Cardiac septum (tissue), 1 donor: Measurements from ENCODE around the gene ODAPH. TPM values are rescaled to one million over a fixed set of nuclear protein-coding genes. Genes with fewer than 3 reads are reported as not detected.
"Not testable (repeated sequence)": the region's sequence is repeated elsewhere in the genome, so short reads cannot be mapped to it uniquely, and the experiment has no call there.

Experiments used
- DNase-seq: peaks from one replicate; pipeline ENCODE4 v3.0.0-alpha.2; 2020; ENCODE audit warnings: low spot score
- intact Hi-C: fragments of 100-400 bp; cut with DNase I; formaldehyde crosslinking; loops from one replicate; pipeline ENCODE4 v1.14.0; 2022
- long read RNA-seq: library from polyadenylated mRNA; unstranded; transcript quantifications from one replicate; pipeline ENCODE4 v2.0.0, GENCODE V29; 2021
- total RNA-seq: library from RNA; stranded (reverse); fragmentation: NEBNext Ultra II Directional; extraction: Animal tissue kit (Norgen Biotek cat#: 25700); gene quantifications from one replicate; pipeline ENCODE4 v1.2.1, GENCODE V29; 2021
- donor health status: DM: no; HTN: no; CAD: no.

The ODAPH gene
- total RNA-seq: not detected
- long read RNA-seq: 0 reads

- intact Hi-C loops: no loop called here
- DNase-seq: no peak
Measured at GRCh38 chr4:75555294-75556164, at the start of gene ODAPH. ODAPH (plus strand) TSS chr4:75556066; CDS start chr4:75556083, 17 bp downstream.

GRCh38 chr4:75509592-75509991 lies 46.3 kb upstream of the ODAPH start:
- DNase-seq, intact Hi-C loops: not testable (repeated sequence)

GRCh38 chr4:75511841-75512240 lies 44.0 kb upstream of the ODAPH start:
- intact Hi-C loops: loop anchor here (10.0 kb wide), 2 partner anchors 213 to 577 kb away; partner anchors contain the start of genes PARM1 and USO1
- DNase-seq: no peak

- DNase-seq: no peak
- intact Hi-C loops: loop anchor here (10.0 kb wide), 2 partner anchors 212 to 578 kb away; partner anchors contain the start of genes PARM1 and USO1
Measured at GRCh38 chr4:75512386-75513211, 43.3 kb upstream of the ODAPH start.

- intact Hi-C loops: loop anchor here (10.0 kb wide), 2 partner anchors 211 to 579 kb away; partner anchors contain the start of genes PARM1 and USO1
- DNase-seq: no peak
Measured at GRCh38 chr4:75513526-75514130, 42.2 kb upstream of the ODAPH start.

- DNase-seq: peak; percentile 99
- intact Hi-C loops: loop anchor here (10.0 kb wide), 2 partner anchors 210 to 580 kb away; partner anchors contain the start of genes PARM1 and USO1
Measured at GRCh38 chr4:75514131-75514948, 41.5 kb upstream of the ODAPH start, which contains the start of the genes RCHY1 and THAP6. RCHY1 (minus strand) TSS chr4:75514403; CDS start chr4:75514286, 117 bp downstream. THAP6 (plus strand) TSS chr4:75514473; CDS start chr4:75515453, 980 bp downstream.

- no peak for DNase-seq
- intact Hi-C loops: loop anchor here (10.0 kb wide), 2 partner anchors 210 to 580 kb away; partner anchors contain the start of genes PARM1 and USO1
Measured at GRCh38 chr4:75514949-75515612, 40.8 kb upstream of the ODAPH start.

GRCh38 chr4:75516144-75516543 lies 39.7 kb upstream of the ODAPH start:
- no peak for DNase-seq
- intact Hi-C loops: loop anchor here (10.0 kb wide), 2 partner anchors 209 to 581 kb away; partner anchors contain the start of genes PARM1 and USO1

GRCh38 chr4:75519452-75519851 lies 36.4 kb upstream of the ODAPH start:
- intact Hi-C loops: loop anchor here (10.0 kb wide), 2 partner anchors 205 to 585 kb away; partner anchors contain the start of genes PARM1 and USO1
- DNase-seq: not testable (repeated sequence)

- intact Hi-C loops: no loop called here
- DNase-seq: no peak
Measured at GRCh38 chr4:75525086-75525485, 30.8 kb upstream of the ODAPH start.

GRCh38 chr4:75525910-75526309 lies 30.0 kb upstream of the ODAPH start:
- intact Hi-C loops: no loop called here
- DNase-seq: no peak

- no peak for DNase-seq
- intact Hi-C loops: no loop called here
Measured at GRCh38 chr4:75527482-75527881, 28.4 kb upstream of the ODAPH start.

GRCh38 chr4:75530556-75531322 lies 25.1 kb upstream of the ODAPH start:
- no peak for DNase-seq
- intact Hi-C loops: no loop called here

- DNase-seq, intact Hi-C loops: not testable (repeated sequence)
Measured at GRCh38 chr4:75531536-75532143, 24.2 kb upstream of the ODAPH start.

GRCh38 chr4:75533339-75533887 lies 22.5 kb upstream of the ODAPH start:
- DNase-seq, intact Hi-C loops: not testable (repeated sequence)

GRCh38 chr4:75533926-75534325 lies 21.9 kb upstream of the ODAPH start:
- DNase-seq, intact Hi-C loops: not testable (repeated sequence)
